ENCODE data around the gene GP9.

DNA sequence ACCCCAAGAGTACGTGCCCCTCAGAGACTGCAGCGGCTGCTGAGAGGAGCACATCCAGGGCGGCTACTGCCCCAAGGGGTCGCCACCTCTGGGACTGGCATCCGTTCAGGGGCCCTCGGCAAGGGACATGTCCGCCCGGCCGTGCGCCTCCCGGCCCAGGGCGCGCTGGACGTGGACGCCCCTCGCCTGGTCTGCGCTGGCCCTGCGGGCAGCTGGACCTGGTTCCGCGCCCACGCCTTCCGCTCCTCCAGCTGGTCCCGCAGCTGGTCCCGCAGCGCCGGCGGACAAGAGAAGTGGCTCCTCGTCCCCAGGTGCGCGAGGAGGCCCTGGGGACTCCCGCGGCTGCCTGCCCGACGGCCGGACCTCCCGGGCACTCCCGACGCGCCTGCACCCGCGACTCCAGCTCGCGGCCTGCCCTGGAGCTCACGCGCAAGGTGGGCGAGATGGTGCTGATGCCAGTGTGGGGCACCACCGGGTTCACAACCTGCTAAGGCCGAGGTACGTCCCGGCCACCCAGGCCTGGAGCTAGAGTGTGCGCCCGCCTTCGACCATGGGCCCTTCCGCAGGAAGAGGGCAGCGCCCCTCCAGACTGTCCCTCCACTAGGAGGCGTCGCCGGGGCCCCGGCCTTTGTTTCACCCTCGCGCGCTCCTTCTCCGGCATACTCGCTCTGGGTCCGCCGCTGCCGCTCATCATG lies 14.4 kb upstream of the GP9 start:
- TF ChIP-seq, protein P1, sequence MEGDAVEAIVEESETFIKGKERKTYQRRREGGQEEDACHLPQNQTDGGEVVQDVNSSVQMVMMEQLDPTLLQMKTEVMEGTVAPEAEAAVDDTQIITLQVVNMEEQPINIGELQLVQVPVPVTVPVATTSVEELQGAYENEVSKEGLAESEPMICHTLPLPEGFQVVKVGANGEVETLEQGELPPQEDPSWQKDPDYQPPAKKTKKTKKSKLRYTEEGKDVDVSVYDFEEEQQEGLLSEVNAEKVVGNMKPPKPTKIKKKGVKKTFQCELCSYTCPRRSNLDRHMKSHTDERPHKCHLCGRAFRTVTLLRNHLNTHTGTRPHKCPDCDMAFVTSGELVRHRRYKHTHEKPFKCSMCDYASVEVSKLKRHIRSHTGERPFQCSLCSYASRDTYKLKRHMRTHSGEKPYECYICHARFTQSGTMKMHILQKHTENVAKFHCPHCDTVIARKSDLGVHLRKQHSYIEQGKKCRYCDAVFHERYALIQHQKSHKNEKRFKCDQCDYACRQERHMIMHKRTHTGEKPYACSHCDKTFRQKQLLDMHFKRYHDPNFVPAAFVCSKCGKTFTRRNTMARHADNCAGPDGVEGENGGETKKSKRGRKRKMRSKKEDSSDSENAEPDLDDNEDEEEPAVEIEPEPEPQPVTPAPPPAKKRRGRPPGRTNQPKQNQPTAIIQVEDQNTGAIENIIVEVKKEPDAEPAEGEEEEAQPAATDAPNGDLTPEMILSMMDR (IDR thresholded peaks at IDR 0.05; ENCODE audit: poor library complexity, severe bottlenecking) = no peak
- TF ChIP-seq TAF1 (IDR thresholded peaks at IDR 0.05; ENCODE audit: low read depth) (no peak), EP300 (conservative IDR thresholded peaks at IDR 0.05; ENCODE audit: poor library complexity, severe bottlenecking) (no peak)
